GM18499 (cell line): ENCODE measurements around the gene MSMP.

ENCODE experiments used
- ATAC-seq: cut with Tn5 transposase; IDR thresholded peaks from one replicate; pipeline ENCODE4 v1.9.1; 2021; ENCODE audit warnings: moderate number of reproducible peaks; ENCODE audit not compliant: insufficient read depth, unreplicated experiment

MSMP gene

GRCh38 chr9:35746583-35746982 lies 7.5 kb downstream of the MSMP start:
- no peak for ATAC-seq

GRCh38 chr9:35745569-35745968 lies 8.5 kb downstream of the MSMP start:
- no peak for ATAC-seq

- no peak for ATAC-seq
These were observed 10.1 kb downstream of the MSMP start for GRCh38 chr9:35743880-35744518.

GRCh38 chr9:35743452-35743851 lies 10.6 kb downstream of the MSMP start:
- ATAC-seq: no peak

GRCh38 chr9:35741740-35742139 lies 12.3 kb downstream of the MSMP start:
- no peak for ATAC-seq

- ATAC-seq: no peak
These were observed 13.8 kb downstream of the MSMP start for GRCh38 chr9:35740243-35740642.

- no peak for ATAC-seq
These were observed 15.2 kb downstream of the MSMP start for GRCh38 chr9:35738924-35739323.

GRCh38 chr9:35738186-35738585 lies 15.9 kb downstream of the MSMP start:
- ATAC-seq: no peak

GRCh38 chr9:35737143-35737542 lies 16.9 kb downstream of the MSMP start:
- ATAC-seq: no peak

- no peak for ATAC-seq
These were observed 17.9 kb downstream of the MSMP start for GRCh38 chr9:35736201-35736633.

GRCh38 chr9:35734096-35734495 lies 20.0 kb downstream of the MSMP start:
- no peak for ATAC-seq

- ATAC-seq: no peak
These were observed 21.1 kb downstream of the MSMP start for GRCh38 chr9:35732800-35733541.

- peak; percentile 65 for ATAC-seq
These were observed 21.8 kb downstream of the MSMP start, which contains the start of the genes CREB3 and TLN1 for GRCh38 chr9:35732185-35732799. Gene CREB3 (plus strand): TSS chr9:35732666. CDS start chr9:35732773, 107 bp downstream. Gene TLN1 (minus strand): TSS chr9:35732195. CDS start chr9:35725694, 6,501 bp downstream.

GRCh38 chr9:35731415-35732184 lies 22.5 kb downstream of the MSMP start:
- no peak for ATAC-seq

GRCh38 chr9:35730486-35730854 lies 23.6 kb downstream of the MSMP start:
- no peak for ATAC-seq

- ATAC-seq: no peak
These were observed 24.2 kb downstream of the MSMP start for GRCh38 chr9:35729700-35730485.

- no peak for ATAC-seq
These were observed 25.0 kb downstream of the MSMP start for GRCh38 chr9:35729101-35729500.

- no peak for ATAC-seq
These were observed 25.8 kb downstream of the MSMP start for GRCh38 chr9:35728041-35728971.

GRCh38 chr9:35727676-35728040 lies 26.4 kb downstream of the MSMP start:
- no peak for ATAC-seq
